GM21723 (cell line): ENCODE results near the gene NHERF1.

Source experiments
- ATAC-seq: cut with Tn5 transposase; IDR thresholded peaks from one replicate; pipeline ENCODE4 v1.9.1; 2021; ENCODE audit warnings: mild to moderate bottlenecking, moderate library complexity; ENCODE audit not compliant: unreplicated experiment

NHERF1 gene

GRCh38 chr17:74732042-74732867 is 16.2 kb upstream of the NHERF1 start:
- no peak for ATAC-seq

DNA sequence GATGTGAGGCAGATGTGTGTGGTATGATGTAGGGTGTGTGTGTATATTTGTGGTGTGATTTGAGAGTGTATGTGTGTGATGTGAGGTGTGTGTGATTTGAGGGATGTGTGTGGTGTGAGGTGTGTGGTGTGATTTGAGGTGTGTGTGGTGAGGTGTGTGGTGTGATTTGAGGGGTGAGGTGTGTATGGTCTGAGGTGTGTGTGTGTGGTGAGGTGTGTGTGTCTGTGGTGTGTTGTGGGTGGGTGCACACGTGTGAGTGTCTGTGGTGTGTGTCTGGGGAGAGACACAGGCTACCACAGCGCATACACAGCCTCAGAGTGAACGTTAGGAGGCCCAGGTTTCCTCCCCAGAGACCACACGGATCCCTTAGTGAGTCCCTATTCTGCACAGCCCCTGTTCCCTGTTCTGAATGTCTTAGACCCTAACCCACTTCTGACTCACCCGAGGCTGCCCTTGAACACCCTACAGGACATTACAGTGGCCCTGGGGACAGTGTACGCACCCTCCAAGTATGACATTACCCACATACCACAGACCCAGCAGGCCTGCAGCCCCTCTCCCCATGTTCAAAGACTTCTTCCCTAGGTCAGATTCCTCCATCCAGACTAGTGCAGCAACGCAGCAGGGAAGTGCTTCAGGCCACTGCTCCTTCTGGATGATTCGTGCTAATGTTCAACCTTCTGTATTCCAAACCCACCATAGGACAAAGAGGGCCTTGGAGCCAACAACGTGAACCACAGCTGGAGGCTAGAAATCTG is 14.9 kb upstream of the NHERF1 start:
- no peak for ATAC-seq

DNA sequence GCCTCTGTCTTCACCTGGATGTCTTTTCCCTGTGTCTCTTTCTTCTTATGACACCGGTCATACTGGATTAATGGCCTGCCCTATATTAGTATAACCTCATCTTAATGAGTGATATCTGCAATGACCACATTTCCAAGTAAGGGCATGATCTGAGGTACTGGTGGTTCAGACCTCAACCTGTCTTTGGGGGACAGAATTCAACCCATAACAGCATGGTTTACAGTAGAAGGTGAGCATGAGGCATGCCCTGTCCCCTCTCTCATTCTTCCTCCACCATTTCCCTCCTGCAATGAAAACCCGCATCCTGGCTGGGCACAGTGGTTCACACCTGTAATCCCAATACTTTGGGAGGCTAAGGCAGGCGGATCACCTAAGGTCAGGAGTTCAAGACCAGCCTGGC is 14.2 kb upstream of the NHERF1 start:
- ATAC-seq = no peak

GRCh38 chr17:74736513-74737298 is 11.7 kb upstream of the NHERF1 start, which contains the start of gene RAB37:
Gene RAB37 (plus strand): TSS chr17:74737256. CDS start chr17:74737273, 17 bp downstream.
- ATAC-seq = no peak

- no peak for ATAC-seq
Observed at GRCh38 chr17:74737299-74738050, 11.0 kb upstream of the NHERF1 start.

DNA sequence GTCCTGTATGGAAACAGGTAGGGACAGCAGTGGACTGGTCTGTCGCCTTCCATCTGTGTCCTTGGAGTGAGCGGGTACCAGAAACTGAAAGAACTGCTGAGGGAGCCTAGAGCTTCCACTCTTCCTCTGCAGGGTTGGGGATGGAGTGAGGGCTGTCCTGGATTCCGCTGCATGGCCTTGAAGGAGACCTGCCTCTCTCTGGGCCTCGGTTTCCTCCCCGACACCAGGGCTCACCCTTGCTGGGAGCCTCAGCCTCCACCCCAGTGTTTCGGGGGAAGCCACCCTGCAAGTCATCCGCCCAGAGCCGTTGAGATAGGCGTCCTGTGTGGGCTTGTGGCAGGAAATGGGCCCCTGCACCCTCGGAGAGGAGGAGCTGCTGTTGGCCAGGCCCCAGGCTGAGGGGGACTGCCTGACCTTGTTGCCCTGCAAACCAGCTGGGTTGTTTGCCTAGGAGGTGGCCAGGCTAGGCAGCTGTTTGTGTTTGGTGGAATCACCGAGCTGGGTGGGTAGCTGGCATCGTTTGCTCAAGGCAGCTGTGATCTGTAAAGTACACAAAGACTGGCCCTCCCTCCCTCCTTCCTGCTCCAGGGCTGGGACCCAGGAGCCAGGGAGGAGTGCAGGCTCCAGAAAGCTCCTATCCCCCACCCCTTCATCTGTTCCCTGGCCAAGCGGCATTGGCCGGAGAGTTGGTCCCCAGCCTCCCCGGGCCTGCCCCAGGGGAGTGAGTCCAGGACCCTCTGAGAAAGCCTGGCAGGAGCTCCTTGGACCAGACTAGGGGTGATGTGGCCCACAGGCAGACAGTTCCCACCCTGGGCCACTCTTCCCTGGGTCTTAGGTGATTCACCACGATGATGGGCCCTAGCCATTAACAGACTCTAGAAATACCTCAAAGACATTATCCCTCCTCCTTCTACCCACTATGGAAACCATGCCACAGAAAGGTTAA is 10.1 kb upstream of the NHERF1 start:
- peak; percentile 58 for ATAC-seq

GRCh38 chr17:74739227-74739831 is 9.1 kb upstream of the NHERF1 start:
- ATAC-seq = no peak

- no peak for ATAC-seq
Observed at GRCh38 chr17:74740173-74740572, 8.3 kb upstream of the NHERF1 start.

- no peak for ATAC-seq
Observed at GRCh38 chr17:74740641-74741387, 7.6 kb upstream of the NHERF1 start.

GRCh38 chr17:74742153-74742515 is 6.3 kb upstream of the NHERF1 start:
- no peak for ATAC-seq

DNA sequence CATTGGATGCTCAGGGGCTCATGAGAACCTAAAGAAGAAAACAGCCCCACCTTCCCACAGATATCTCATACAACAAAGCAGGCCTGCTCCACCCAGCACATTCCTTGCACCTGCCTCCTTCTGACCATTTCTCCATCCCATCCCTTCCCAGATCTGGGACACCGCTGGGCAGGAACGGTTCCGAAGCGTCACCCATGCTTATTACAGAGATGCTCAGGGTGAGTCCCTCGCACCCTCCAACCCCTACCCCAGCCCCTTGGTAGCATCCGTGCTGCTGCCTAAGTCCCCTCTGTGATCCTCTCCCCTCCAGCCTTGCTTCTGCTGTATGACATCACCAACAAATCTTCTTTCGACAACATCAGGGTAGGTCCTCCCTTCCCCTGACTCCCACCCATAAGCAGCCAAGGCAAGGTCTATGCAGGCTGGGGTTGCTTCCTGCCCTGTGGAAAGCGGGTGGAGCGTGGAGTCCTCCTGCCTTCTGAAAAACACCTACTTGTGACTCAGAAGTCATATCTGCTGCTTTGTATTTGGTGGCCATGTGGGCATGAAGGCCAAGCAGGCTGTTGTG is 5.4 kb upstream of the NHERF1 start:
- no peak for ATAC-seq

GRCh38 chr17:74743755-74744154 is 4.7 kb upstream of the NHERF1 start:
- ATAC-seq = no peak

DNA sequence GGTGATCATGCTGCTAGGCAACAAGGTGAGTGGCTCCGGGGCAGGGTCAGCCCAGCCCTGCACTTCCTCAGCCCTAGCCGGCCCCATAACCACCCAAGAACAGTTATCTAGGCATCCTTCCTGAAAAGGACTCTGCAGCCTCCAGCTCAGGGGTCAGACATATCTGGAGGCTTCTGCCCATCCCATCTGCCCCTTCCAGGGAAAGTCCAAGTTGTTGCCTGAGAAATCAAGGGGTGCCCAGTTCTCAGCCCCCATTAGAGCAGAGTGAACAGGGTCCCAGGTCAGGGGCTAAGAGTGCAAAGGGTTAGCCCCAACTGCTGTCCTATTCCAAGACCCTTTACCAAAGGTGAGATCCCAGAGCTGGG is 4.1 kb upstream of the NHERF1 start:
- no peak for ATAC-seq

DNA sequence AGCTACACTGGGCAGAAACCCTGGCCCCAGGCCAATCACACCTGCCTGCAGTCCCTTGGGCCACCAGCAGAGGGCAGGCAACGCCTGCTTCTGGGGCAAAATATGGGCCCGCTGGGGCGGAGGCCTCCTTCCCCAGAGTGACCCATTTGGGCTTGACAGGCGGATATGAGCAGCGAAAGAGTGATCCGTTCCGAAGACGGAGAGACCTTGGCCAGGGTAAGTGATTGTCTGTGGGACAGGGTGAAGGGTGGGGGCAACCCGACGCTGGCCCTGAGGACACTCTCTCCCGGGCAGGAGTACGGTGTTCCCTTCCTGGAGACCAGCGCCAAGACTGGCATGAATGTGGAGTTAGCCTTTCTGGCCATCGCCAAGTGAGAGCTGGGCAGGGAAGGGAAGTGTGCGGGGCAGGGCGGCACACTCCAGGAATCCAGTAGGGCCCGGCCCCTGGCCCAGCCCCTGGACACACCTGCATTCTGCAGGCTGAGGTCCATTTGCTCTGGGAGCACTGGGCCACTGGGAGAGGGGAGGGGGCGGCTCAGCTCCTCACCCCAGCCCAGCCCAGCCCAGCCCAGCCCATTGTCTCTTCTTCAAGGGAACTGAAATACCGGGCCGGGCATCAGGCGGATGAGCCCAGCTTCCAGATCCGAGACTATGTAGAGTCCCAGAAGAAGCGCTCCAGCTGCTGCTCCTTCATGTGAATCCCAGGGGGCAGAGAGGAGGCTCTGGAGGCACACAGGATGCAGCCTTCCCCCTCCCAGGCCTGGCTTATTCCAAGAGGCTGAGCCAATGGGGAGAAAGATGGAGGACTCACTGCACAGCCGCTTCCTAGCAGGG is 3.5 kb upstream of the NHERF1 start:
- no peak for ATAC-seq

GRCh38 chr17:74745548-74746177 is 2.8 kb upstream of the NHERF1 start:
- ATAC-seq = no peak

DNA sequence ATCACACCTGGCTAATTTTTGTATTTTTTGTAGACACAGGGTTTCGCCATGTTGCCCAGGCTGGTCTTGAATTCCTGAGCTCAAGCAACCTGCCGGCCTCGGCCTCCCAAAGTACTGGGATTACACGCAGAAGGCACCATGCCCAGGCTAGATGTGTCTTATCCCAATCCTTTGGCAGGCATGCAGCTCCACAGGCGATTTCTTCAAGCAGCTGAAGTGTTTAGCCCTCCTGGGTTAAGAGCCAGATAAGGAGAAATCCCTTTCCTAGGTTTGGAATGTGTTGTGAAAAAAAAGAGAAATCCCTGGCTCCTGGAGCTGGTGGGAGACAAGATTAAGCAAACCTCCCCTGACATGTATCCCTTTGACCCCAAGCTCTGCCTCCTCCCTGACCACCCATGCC is 2.1 kb upstream of the NHERF1 start:
- ATAC-seq = no peak

GRCh38 chr17:74746922-74747321 is 1.5 kb upstream of the NHERF1 start:
- ATAC-seq = no peak
